Keratinocyte (primary cell): Measurements from ENCODE around the gene CUX1.
A peak's percentile ranks its signal among the peaks of the same experiment; 100 is the strongest.

Experiments used
- CTCF ChIP-seq, 3 experiments: IDR thresholded peaks in 1 of 3; conservative IDR thresholded peaks in 1 of 3; optimal IDR thresholded peaks in 1 of 3; 2 replicates in 2 of 3; 3 replicates in 1 of 3; pipeline versions ENCODE3 to v1.5.1; 2011; ENCODE audit warnings: low read length in 3 of 3, mild to moderate bottlenecking in 3 of 3, moderate library complexity in 2 of 3, control low read depth in 1 of 3, inconsistent platforms in 1 of 3; ENCODE audit not compliant: insufficient read depth in 2 of 3; ENCODE audit errors: extremely low read depth in 1 of 3
- EZH2 ChIP-seq: IDR thresholded peaks from one replicate; pipeline ENCODE4 v1.6.1; 2012; ENCODE audit warnings: inconsistent platforms, mild to moderate bottlenecking, low read length, moderate library complexity

DNA sequence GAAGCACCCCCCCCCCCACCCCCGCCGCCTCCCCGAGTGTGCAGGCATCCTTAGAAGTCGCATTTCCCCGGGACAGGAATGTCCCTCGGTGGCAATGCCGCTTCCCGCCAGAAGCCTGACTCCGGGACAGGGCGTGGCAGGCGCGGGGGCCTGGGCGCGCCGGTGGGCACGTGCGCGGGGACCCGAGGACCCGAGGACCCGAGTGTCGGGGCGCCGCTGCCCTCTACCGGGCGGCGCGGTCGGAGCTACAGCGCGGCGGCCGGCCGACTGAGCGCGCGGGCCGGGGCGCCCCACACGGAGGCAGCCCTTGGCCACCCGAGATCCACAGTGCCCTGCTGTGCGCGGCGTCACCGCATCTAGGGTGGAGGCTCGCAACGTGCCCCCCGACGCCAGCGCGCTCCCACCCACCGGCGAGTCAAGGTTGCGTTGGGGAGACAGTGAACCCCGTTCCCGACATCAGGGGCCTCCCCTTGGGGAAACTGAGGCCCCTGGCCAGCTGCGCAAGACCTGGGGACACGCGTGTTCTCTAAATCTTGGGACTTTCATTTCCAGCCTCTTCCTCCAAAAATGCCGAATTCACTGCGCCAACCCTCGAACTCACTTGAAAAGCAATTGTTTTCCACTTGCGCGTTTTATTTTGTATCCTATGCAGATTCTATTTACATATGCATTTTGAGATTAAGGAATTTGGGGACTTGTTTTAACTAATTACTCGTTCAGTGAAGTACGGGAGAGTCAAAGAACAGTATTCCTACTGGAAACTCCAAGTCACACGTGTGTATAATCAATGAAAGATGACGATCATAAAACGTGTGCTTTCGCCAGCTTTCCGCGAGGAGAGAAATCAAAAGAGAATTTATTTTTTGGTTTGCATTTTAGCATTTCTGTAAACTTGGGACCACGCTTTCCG lies 3.1 kb upstream of the CUX1 start:
- no peak for TF ChIP-seq EZH2
- TF ChIP-seq CTCF (optimal IDR thresholded peaks at IDR 0.05 in 1 of 3, IDR thresholded peaks at IDR 0.05 in 1 of 3, conservative IDR thresholded peaks at IDR 0.05 in 1 of 3; ENCODE audit: extremely low read depth in 1 of 3, insufficient read depth in 2 of 3, low read length in 3 of 3), result peak; percentile 11 to 68 (median 35)
